SHP77 (cell line): ENCODE measurements around the gene MSI2.

Source experiments
- DNase-seq, 2 experiments: peaks; one replicate each; lab custom pipeline; 2025; lab: John Stamatoyannopoulos, UW

The MSI2 gene

DNA sequence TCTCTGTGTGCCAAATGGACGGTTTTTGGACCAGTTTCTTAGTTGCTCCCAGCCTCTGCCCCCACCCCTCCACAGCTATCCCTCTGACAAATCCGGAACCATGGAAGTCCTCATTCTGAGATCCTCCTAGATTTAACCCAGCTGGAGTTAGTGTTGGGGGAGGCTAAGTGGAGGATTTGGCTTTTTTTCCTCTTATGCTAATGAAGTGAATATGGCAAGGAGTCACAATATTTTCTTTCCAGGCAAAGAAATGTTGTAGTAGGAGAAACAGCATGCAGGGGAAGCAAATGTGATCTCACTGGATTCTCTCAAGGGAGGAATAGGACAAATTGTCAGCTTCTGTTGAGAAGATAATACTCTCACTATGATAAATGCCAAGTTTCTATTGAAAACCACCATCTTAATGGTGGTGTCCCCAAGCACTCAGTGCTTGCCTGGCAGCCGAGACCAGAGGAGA is 159.5 kb downstream of the MSI2 start:
- no peak for DNase-seq

DNA sequence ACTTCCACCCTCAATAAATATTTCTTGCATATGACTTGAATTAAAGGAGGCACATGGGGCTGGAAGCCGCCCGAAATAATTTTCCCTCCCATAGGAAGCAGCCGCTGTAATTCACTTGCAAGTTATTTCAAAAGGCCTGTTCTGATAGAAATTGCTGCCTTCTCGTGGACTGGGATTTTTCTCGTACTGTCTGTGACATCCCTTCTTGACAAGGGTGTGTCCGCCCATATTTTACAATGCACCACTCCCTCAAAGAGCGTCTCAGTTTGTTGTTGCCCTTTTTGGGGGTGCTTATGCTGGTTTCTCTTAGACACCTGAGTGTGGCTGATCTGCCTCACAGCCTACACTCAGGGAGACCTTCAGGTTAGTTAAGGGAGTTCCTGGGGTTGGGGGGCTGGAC is 160.0 kb downstream of the MSI2 start:
- DNase-seq, result no peak

DNA sequence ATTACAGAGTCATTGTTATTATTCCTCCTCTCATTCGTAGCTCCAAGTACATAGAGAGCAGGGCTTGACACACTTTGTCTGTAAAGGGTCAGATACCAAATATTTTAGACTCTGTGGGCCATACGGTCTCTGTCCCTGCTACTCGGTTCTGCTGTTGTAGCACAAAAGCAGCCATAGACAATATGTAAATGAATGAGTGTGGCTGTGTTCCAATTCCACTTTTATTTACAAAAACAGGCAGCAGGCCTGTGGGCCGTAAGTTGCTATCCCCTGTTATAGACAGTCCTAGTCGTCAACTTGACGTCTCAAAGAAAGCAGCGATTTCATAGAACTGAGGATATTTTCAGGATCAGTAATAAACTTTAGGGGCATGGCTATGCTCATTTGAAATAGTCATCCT is 161.6 kb downstream of the MSI2 start:
- no peak for DNase-seq

DNA sequence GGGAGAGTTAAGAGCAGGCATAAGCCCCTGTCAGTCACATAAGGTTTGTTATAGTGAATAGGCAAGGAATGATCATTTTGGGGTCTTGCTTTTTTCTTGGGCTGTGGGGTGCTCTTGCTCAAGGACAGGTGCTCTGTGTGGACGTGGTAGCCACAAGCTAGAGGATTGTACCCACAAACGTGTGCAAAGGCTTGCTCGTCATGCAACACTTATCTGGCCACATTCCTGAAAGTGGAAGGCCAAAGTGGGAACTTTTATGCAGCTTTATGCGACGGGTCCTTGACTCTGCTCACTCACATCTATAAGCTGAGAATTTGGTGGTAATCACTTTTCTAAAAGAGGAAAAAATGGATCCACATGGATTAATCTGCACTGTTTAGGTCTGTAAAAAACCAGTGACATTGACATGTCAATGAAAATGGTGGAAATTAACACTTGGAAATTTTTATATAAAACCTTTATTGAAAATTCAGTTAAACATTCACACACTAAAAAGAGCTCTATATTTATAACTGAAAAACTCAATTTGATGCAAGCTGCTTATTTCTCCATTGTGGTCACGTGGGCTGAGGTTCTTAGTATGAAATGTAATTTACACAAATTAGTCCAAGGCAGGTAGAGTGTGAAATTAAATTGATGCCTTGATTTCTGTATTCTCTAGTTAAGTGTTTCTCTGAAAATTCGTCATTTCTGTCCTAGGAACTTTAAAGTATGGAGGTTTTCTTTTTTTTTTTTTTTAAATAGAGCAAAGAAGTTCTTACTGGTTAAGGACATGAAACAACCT is 162.3 kb downstream of the MSI2 start:
- DNase-seq, result no peak

DNA sequence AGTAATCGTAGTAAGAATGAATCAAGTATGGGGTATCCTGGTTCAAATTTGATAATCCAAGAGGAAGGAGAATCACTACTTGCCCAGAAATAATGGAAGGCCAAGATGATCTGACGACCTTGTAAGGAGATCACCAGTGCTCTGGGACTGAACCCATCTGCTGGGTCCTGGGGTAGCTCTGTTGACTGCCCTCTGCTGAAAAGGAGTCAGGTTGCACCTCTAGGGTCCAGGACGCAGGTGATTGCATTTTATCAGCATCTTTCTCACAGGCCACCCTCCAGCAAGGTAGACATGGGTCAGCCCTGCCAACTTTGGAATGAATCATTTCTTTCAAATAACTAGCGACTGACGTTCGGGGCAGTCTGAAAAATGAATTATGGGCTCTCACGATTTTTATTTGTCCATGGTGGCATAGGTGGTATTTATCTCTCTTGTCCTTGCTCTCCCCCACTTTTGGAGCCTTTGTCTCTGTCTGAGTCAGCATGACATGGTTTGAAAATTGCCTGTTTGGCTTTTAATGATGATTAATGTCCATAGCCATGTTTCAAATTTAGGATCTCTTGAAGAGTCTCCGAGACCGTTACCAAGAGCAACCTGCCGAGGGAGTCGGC is 163.7 kb downstream of the MSI2 start:
- peak; percentile 54 to 55 for DNase-seq

DNA sequence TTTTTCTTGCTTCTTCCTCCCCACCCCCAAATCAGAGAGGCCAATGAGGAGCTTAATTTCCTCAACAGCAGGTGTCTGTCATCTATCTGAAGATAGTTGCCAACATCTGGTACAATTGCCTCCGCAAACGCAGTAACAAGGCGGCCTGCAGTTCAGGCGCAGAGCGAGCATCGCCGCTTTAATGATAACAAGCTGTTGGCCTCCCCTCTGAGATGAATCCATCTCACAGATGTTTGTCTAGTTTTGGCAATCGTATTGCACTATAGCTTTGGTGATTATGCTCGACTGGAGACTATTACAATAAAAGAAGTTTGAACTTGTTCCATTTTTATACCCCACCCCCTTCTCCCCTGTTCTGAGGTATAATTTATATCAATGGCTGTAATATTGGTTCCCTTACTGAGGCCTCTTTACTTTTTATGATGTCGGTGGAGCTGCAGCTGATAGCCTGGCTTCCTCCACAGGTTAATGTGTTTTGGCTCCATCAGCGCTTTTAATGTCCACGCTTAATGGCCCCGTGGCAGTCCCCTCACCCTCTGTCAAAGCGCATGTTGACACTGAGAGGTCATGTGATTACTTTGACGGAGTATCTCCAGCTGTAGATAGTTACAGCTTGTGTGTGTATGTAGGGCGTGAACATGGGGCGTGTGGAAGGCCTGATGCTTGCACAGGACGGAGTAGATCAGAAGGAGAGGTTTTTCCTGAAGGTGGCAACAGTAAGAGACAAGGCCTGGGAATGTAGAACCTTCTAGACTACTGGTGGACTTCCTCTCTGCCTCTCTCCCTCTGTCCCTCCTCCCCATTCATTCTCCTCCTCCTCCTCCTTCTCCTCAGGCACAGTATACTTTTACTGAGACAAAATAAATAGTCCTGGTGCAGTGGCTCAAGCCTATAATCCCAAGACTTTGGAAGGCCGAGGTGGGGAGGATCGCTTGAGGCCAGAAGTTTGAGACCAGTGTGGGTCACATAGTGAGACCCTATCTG is 164.7 kb downstream of the MSI2 start:
- peak; percentile 76 to 90 for DNase-seq

DNA sequence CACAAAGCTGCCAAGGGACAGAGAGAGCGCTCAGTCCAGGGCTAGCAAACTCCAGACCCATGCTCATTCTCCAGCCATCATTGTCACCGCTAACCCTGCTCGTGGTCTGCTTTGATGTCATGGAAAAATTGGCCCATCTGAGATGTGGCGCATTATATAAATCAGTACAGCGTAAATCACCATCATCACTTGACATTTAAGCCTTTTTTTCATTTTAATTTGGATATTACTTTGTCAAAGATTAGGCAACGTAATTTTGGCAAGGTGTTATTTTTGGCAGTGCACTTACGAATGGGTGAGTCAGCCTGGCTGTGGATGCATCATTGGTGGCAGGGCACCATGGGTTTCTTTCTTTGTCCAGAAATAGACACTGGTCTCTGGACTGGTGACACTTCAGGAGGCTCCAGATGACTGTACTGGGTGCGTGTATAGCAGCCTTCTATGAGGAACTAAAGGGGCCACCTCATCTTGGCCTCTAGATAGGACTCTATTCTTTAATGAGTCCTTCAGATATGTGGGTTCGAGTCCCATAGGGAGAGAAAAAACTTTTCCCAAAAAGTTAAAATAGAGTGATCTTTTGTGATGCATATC is 166.3 kb downstream of the MSI2 start:
- peak in 1 of 2 experiments; percentile 21 for DNase-seq

DNA sequence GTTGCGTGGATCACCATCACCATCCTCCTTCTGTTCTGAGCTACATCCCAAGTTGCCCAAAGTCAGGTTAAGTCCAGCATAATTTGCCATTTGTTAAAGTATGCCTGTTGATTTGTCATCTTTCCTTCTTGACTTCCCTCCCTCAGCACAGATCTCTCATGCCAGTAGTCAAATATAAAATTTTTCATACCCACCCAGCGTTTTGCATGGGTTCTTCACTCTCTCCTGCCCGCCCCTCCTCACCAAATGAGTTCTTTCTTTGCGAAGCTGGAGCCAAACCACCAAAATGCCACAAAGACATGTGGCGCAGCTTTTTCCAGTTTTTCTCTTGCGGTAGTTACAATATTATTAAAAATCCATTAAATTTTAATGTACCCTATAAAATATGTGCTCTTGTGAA is 167.2 kb downstream of the MSI2 start:
- DNase-seq, result no peak

DNA sequence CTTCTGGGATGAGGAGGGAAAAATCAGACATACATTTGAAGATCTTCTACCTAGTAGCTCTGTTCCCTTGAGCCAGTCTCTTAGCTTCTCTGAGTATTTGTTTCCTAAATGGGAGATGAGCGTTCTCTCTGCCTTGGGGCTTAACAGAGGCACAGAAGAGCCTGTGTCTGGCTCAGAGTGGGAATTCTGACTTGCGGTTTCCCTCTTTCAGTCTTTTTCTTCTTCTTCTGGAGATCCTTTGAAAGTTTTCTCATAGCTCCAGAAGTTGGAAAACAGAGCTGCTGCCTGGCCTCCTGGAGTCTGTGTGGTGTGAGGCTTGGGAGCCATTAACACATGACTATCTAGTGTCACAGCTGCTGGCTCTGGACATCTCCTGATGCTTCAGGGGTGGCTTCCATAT is 167.9 kb downstream of the MSI2 start:
- DNase-seq, result no peak

DNA sequence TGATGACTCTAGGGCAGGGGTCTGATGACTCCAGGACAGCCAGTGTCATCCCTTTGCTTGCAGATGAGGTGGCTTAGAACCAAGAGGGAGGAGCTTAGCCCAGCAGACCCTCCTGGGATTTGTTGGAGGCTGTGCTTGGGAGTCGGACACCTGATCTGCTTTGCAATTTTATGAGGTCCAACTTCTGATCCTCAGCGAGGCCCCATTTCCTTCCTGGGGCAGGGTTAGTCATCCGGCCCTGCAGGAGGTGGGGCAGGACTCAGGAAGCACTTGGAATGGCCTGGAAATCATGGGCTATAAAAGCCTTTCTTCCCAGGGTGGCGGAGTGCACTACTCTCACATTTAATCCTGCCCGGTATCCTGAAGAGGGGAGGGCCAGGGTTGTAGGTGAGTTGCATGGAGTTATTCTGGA is 168.5 kb downstream of the MSI2 start:
- DNase-seq, result no peak

DNA sequence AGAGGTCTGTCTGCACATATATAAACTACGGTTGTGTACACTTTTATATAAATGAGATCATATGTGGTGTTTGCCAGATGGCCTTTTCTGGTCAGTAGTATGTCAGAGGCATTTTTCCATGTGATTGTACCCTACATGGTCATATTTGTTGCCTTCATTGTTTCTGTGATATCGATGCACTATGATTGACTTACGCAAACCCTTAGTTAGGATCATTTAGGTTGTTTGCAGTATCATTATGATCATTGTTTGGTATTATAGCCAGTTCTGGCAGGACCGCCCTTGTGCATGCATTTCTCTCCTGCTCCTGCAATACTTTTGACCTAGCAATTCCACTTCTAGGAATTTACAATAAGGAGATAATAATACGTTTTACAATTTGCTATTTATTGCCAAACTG is 169.1 kb downstream of the MSI2 start:
- no peak for DNase-seq

DNA sequence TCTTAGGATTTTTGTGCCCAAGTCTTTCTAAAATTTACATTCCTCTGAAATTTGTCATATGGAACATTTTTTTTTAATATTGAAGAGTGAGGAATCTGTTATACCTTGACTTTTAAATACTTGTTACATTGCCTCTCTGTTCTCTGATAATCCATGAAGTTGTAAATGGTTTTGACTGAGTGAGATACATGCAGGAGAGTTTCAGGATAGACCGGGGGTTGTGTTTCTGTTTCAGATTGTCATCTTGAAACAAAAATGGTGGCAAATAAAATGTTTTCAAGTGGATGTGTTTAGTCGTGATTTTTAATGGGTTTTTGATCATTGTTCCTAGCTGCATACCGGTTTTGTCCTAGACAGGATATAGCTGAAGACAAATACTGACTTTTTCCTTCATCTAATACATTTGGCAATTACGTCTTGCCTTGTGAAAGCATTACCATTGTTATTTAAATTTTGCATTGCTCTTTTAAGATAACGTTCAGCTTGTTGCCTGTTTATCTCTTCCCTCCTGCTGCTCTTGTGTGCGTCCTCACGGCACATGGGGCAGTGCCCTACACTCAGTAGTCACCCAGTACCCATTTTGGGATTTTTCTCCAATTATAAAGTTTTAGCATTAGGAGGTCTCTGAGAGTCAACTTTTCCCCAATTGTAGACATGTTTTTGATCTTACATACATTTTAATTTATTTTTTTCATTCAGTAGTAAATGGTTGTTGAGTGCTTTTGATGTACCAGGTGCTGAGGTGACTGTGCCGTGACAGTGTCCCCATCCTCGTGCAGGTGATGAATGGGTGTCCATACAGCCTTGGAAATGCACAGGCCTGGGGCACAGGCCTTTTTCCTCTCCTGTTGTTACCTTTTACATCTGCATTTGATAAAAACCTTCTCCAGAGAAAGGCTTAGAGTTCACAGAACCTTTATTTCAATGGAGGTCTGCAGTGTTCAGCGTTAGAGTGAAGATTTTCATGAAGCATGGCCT is 169.9 kb downstream of the MSI2 start:
- no peak for DNase-seq

DNA sequence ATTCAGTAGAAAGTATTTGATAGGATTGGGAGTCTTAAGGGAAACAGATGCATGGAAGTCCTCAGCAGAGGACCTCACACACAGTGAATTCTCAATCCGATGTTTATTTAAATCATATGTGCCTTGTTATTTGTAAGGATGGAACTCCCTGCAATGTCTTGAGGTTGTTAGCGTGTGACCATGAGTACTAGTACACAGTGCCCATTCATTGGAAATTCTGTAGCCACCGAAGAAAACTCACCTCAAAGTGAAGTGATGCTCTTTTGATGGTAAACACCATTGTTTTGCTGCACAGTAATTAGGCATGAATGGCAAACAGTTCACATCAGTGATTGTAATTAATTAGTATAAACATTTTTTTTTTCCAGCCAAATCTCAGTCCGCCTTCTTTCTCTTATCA is 173.6 kb downstream of the MSI2 start:
- DNase-seq, result no peak

DNA sequence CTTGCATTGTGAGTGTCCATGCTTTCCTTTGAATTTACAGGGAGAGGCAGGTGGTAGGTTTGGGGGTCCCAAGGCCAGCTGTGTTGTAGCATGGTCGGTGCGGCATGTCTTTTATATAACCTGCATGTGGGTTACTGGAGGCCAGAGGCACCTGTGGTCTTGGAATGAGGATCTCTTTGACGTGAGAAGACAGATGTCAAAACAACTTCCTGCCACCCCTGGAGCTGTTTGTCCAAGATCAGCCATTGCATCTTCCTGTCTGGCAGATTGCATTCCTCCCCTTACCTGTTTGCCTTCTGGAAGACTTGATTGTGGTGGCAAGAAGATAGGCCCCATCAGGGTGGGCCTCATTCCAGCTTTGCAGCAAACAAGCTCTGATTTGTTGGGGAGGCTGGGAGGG is 175.1 kb downstream of the MSI2 start:
- no peak for DNase-seq

DNA sequence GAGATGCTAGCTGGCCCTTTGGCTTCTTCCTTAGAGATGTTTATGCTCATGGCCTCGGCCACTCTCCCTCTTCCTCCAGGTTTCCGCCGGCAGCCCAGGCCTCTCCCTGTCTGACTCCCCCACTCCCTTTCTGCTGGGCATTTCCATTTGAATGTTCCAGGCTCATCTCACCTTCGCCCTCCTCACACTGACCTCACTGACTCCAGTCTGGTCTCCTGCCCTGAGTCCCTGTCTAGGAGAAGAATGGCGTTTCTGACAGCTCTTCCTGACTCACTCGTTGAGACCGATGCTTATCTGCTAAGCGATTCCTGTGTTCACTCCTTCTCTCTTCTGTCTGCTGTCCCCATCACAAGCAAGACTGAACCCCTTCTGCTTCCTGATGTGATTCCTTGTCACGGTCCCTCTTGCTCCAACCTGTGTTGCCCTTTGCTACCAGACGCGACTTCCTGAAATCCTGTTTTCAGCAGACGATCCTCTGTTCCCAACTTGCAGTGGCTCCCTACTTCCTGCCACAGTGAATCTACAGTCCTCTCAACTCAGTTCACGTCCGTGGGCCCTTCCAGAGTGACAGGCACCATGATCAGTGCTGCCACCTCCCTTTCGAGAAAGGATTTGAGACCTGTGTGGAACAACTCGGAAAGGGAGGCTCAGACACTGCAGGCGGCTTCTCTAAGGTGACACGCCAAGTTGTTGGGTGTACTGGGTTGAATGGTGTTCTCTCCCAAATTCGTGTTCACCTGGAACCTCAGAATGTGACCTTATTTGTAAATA is 176.4 kb downstream of the MSI2 start:
- DNase-seq, result no peak

DNA sequence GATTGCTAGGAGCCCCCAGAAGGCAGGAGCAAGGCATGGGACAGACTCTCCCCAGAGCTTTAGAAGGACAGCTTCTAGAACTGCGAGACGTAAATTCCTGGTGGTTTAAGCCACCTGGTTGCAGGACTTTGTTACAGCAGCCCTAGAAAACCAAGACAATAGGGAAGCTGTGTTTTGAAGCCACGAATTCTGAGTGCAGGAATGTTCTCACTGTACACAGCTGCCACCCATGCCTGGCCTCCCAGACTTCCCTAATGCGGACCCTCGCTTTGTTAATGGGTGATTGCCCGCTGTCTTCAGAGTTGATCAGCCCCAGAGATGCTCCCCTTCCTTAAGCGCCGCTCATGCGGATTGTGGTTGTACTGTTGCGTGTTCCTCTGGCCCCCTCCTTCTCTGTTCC is 177.1 kb downstream of the MSI2 start:
- DNase-seq, result no peak

DNA sequence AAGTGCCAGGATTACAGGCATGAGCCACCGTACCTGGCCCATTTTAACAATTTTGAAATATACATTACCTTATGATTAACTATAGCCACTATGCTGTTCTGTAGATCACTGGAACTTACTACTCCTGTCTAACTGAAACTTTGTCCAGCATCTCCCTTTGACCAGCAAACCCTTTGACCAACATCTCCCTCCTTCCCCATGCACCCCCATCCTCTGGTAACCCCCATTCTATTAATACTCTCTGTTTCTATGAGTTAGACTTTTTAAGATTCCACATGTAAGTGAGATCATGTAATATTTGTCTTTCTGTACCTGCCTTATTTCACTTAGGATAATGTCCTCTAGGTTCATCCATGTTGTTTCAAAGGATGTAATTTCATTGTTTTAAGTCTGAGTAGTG is 178.0 kb downstream of the MSI2 start:
- no peak for DNase-seq

DNA sequence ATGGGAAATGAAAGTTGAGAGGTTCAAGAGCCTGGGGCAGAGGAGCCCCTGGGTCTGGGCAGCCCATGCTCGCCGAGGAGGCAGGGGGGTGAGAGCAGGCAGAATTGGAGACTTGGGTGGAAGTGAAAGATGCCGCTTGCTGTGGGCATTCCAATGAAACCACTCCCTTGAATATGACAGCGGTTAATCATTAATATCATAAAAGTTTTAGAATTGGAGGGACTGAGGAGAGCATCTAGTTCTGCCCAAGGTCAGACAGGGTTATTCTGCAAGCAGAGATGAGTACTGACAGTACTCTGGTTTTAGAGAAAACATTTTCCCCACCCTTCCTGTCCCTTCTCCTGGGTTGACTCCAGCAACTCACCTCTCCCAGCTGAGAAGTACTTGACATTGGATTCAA is 180.2 kb downstream of the MSI2 start:
- no peak for DNase-seq

DNA sequence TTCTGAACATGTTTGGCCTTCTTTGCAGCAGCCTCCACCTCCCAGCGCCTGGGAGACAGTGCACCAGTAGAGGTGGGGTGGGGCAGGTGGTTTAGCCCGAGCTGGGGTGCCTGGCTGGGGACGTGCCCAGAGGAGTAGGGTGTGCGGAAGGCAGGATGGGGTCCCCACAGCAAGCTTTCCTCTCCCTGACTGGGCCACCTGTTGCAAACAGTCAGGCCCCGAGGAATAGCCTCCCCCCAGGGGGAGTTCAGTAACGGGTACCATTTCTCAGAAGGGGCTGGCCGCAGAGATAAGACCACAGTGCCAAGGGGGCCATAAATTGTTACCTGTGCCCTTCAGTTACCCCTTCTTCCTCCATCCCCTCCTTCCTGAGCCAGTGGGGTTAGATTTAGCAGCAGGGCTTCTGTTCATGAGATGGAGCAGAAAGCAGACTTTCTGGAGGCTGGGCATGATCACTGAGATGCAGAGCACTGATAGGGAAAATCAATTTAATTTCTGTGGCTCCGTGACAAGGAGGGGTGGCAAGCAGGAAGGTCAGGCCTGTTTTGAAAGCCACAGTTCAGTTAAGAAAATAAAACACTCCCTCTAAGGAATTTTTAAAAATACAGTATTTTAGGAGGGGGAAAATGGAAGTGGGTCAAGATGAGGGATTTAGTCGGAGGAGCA is 181.9 kb downstream of the MSI2 start:
- no peak for DNase-seq

DNA sequence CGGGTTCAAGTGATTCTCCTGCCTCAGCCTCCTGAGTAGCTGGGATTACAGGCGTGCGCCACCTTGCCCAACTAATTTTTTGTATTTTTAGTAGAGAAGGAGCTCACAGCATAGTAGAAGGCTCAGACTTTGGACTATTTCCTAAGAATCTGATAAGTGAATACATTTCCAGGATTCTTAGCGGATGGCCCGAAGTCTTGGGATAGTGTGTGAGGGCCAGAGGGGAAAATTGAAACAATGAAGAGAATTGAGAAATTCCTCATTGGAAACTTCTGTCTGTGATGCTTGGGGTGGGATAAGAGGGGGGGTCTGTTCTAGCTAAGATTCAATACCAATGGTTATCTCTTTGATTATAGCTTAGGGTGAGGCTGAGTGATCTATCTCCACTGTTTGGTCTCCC is 183.3 kb downstream of the MSI2 start:
- DNase-seq, result no peak
